GM12873 (cell line): Measurements from ENCODE around the gene PRUNE1.

Experiments
- CTCF ChIP-seq: IDR thresholded peaks from 2 replicates; pipeline ENCODE4 v1.5.1; 2012; ENCODE audit warnings: low read depth, mild to moderate bottlenecking, moderate library complexity, low read length, control low read depth; ENCODE audit not compliant: insufficient read depth; ENCODE audit errors: missing control alignments

Gene PRUNE1

GRCh38 chr1:150973836-150974579 is 34.2 kb upstream of the PRUNE1 start:
- no peak for TF ChIP-seq CTCF

- no peak for TF ChIP-seq CTCF
Measured at GRCh38 chr1:150974580-150975478, 33.4 kb upstream of the PRUNE1 start, which contains the start of gene CERS2. CERS2 (minus strand) TSS chr1:150974835; CDS start chr1:150969090, 5,745 bp downstream.

DNA sequence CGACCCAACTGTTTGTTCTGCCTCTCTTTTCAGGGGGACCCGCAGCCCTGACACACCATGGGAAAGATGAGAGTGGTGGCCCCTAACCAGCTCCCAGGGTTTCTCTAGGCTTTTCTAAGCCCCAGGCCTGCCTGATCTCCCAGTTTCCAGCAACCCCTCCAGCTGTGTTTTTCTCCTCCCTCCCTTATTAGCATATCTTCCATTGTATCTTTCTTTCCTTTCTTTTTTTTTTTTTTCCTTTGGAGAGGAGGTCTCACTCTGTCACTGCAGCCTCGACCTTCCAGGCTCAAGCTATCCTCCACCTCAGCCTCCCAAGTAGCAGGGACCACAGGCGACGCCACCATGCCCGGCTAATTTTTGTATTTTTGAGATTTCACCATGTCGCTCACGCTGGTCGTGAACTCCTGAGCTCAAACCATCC is 31.8 kb upstream of the PRUNE1 start:
- no peak for TF ChIP-seq CTCF

DNA sequence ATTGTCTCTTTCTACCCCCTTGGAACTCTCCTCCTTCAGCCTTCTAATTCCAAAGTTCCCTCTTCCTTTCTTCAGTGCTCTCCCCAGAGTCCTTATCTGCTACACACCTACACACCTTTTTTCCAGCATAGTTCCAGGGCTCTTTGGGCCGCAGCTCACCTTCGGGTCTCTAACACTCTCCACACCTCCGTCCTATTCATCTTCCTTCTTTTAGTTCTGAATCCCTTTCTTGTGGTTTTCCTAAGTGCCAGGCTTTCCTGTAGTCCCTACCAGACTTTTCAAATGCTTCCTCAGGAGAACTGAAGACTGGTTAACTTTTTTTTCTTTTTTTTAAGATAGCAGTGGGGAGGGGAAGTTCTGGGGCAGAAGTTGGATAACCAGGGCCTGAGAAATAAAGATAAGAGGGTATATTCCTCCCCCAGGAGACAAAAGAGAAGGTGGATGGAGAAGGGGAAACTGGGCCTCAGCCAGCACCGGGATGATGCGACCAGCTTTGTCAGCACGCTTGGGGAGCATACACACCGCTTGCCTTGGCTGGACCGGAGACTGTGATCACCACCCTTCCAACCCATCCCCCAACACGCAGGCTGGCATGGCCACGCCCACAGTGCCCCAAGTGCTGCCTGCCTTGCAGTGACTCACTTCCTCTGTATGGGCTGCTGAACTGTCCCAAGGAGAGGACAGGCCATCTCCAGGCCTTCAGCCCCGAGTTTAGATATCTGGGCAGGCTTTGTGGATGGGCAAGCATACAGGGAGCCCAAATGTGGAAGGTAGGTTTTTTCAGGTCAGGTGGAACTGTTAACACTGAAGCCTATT is 31.2 kb upstream of the PRUNE1 start:
- no peak for TF ChIP-seq CTCF

GRCh38 chr1:150979092-150980056 is 28.9 kb upstream of the PRUNE1 start:
- TF ChIP-seq CTCF, result peak; percentile 100

GRCh38 chr1:150981177-150981804 is 27.0 kb upstream of the PRUNE1 start:
- no peak for TF ChIP-seq CTCF
